Bronchial epithelial cell (primary cell): ENCODE data around the gene SERTAD3. TPM values are rescaled to one million over a fixed set of nuclear protein-coding genes. Genes with fewer than 3 reads are reported as not detected.
A peak's percentile ranks its signal among the peaks of the same experiment; 100 is the strongest.

ENCODE experiments used
- DNase-seq: peaks from one replicate; pipeline ENCODE4 v3.0.0-alpha.2; 2010; ENCODE audit warnings: low read depth
- FAIRE-seq: peaks from 2 replicates; lab custom pipeline; 2011; peaks lifted over from hg19 to GRCh38; lab: Jason Lieb, UNC
- H3K27me3 ChIP-seq: 2 replicates; pipeline ENCODE4 v1.5.1; 2011; ENCODE audit warnings: low read length; ENCODE audit not compliant: control insufficient read depth, insufficient read depth
- H3K36me3 ChIP-seq: 2 replicates; pipeline ENCODE4 v1.5.1; 2011; ENCODE audit warnings: low read length; ENCODE audit not compliant: control insufficient read depth, insufficient read depth
- H3K4me3 ChIP-seq: 2 replicates; pipeline ENCODE4 v1.5.1; 2011; ENCODE audit warnings: mild to moderate bottlenecking, low read depth, low read length, control low read depth
- total RNA-seq: library from RNA; depleted of rRNA; stranded (reverse); fragments of >200 nt; gene quantifications from 2 replicates; pipeline ENCODE4 v1.2.1, GENCODE V29; 2014
- TF ChIP-seq, protein P1 (sequence below): IDR thresholded peaks from 2 replicates; pipeline ENCODE4 v1.5.1; 2011; ENCODE audit warnings: mild to moderate bottlenecking, moderate library complexity, low read length, control low read depth, inconsistent platforms; ENCODE audit not compliant: insufficient read depth, severe bottlenecking

The SERTAD3 gene
- total RNA-seq, 1 donor from 2014 or later, result 23.2 TPM

- DNase-seq, result no peak
- H3K4me3 ChIP-seq, result peak overlapping the region; percentile 73
- peaks cover 12% of the 10 kb centered on the region for H3K36me3 ChIP-seq
- H3K27me3 ChIP-seq, result no peaks in the 10 kb centered on the region
- TF ChIP-seq, protein P1, sequence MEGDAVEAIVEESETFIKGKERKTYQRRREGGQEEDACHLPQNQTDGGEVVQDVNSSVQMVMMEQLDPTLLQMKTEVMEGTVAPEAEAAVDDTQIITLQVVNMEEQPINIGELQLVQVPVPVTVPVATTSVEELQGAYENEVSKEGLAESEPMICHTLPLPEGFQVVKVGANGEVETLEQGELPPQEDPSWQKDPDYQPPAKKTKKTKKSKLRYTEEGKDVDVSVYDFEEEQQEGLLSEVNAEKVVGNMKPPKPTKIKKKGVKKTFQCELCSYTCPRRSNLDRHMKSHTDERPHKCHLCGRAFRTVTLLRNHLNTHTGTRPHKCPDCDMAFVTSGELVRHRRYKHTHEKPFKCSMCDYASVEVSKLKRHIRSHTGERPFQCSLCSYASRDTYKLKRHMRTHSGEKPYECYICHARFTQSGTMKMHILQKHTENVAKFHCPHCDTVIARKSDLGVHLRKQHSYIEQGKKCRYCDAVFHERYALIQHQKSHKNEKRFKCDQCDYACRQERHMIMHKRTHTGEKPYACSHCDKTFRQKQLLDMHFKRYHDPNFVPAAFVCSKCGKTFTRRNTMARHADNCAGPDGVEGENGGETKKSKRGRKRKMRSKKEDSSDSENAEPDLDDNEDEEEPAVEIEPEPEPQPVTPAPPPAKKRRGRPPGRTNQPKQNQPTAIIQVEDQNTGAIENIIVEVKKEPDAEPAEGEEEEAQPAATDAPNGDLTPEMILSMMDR, result no peak
- FAIRE-seq, result no peak
Observed at GRCh38 chr19:40424637-40425449, 19.3 kb downstream of the SERTAD3 start.

DNA sequence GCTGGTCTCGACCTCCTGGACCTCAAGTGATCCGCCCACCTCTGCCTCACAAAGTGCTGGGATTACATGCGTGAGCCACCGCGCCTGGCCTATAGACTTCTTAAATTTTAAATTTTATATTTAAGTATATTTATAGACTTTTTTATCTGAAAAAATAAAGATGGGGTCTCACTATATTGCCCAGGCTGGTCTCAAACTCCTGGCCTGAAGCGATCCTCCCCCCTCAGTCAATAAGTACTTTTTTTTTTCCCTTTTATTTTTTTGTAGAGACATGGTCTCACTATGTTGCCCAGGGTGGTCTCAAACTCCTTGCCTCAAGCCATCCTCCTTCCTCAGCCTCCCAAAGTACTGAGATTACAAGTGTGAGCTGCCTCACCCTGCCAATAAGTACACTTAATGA, 20.2 kb downstream of the SERTAD3 start:
- FAIRE-seq (no peak), DNase-seq (no peak)
- Histone ChIP-seq H3K36me3 (peaks cover 12% of the 10 kb centered on the region), H3K4me3 (peak overlapping the region; percentile 73), H3K27me3 (no peaks in the 10 kb centered on the region)
- TF ChIP-seq, protein P1, result no peak

DNA sequence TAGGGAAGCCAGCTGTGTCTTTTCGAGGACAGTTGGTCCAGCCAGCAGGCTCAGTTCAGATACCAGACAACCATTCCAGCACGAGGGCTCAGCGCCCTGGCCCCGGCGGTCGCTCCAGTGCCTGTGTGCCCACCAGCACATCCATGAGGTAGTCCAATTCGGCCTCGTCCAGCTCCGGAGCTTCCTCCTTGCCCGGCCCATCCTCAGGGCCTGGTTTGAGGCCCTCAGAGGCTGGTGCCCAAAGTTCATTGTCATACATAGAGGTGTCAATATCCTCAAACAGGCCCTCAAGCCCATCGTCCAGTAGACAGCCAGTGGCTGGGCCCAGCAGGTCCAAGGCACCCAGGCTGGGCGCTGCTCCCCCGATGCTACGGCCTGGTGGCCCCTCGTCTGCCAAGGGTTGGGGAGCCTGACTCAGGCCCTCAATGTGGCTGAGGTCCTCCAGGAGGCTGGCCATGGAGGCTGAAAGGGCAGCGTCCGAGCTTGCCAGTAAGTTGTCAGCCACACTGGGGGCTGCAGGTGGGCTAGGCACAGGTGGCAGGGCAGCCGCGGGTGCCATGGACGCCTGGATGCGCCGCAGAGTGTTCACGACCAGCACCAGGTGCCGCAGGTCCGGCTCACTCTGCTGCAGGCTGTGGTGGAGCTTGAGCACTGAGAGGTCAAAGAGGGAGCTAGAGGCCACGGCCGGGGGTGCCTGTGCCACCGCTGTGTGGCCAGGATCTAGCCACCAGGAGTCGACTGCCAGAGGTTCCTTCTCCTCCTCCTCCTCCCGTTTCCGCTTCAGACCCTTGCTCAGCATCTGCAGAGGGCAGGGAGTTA, 21.2 kb downstream of the SERTAD3 start:
- DNase-seq (no peak), FAIRE-seq (no peak)
- no peaks in the 10 kb centered on the region for H3K27me3 ChIP-seq
- H3K4me3 ChIP-seq, result no peak overlapping the region
- TF ChIP-seq, protein P1, result no peak
- H3K36me3 ChIP-seq, result peaks cover 12% of the 10 kb centered on the region

DNA sequence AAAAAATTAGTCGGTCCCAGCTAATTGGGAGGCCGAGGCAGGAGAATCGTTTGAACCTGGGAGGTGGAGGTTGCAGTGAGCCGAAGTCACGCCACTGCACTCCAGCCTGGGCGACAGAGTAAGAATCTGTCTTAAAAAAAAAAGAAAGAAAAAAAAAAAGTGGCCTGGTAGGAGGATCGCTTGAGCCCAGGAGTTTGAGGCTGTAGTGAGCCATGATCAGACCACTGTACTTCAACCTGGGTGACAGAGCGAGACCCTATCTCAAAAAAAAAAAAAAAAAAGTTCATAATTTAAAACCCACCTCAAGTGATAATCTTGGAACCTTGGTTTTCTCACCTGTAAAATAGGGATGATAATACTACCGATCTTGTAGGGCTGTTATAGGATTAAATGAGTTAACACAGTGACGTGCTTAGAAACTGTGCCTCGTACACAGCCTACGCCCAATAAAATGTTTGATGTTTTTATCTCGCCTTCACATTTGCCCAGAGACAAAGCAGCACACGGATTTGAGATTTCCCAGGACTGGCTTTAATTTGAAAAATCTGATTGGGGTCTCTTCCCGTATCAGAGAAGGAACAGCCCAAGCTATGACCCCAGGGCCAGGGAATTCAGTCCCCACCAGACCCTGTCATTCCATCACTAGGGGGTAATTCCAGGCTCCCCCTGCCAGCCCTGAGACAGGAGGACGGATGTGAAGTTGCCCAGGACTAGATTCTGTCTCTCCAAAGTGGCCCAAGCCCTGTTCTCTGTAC, 22.0 kb downstream of the SERTAD3 start:
- Histone ChIP-seq H3K4me3 (no peak overlapping the region), H3K36me3 (peaks cover 12% of the 10 kb centered on the region), H3K27me3 (no peaks in the 10 kb centered on the region)
- DNase-seq, result no peak
- FAIRE-seq, result no peak
- TF ChIP-seq, protein P1, result no peak

- H3K27me3 ChIP-seq, result no peaks in the 10 kb centered on the region
- peaks cover 12% of the 10 kb centered on the region for H3K36me3 ChIP-seq
- no peak for FAIRE-seq
- peak overlapping the region; percentile 71 for H3K4me3 ChIP-seq
- TF ChIP-seq, protein P1, result peak; percentile 99
- peak; percentile 75 for DNase-seq
Observed at GRCh38 chr19:40420766-40421765, 23.1 kb downstream of the SERTAD3 start.
